Measurements from ENCODE around the gene GPHA2. TPM values are rescaled to one million over a fixed set of nuclear protein-coding genes. Genes with fewer than 3 reads are reported as not detected.

The GPHA2 gene
- polyA plus RNA-seq, 3 donors: 1.5 to 1.7 (median 1.6) TPM

DNA sequence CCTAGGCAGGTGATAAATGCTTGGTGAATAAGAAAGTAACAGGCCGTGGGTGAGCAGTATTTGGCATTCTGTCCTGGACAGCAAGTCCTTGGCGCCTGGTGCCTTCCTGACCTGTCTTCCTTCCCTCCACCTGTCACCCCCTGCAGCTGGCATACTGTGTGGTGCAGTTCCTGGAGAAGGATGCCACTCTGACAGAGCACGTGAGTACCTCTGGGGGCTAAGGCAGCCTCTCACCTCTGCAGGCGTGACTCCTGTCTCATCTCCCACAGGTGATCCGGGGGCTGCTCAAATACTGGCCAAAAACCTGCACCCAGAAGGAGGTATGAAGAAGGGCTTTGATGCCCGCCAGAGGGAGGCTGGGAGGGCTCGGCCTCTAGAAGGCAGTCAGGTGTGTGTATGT lies 4.4 kb downstream of the GPHA2 start:
- DNase-seq (ENCODE audit: low read depth in 3 of 3, low spot score in 2 of 3): no peak

DNA sequence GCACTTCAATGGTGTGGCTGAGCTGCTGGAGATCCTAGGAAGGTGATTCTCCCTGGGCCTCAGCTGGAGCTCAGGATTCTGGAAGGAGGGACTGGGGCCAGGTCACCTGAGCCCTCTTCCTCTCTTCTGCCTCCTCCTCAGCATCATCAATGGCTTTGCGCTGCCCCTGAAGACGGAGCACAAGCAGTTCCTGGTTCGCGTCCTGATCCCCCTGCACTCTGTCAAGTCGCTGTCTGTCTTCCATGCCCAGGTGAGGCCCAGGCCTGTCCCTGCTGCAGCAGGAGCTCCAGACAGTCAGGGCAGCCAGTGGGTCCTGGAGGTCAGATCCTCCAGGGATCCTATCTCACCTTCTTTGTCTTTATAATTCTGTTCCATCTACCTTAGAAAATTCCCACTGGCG lies 5.4 kb downstream of the GPHA2 start:
- no peak for DNase-seq (ENCODE audit: low read depth in 3 of 3, low spot score in 2 of 3)

DNA sequence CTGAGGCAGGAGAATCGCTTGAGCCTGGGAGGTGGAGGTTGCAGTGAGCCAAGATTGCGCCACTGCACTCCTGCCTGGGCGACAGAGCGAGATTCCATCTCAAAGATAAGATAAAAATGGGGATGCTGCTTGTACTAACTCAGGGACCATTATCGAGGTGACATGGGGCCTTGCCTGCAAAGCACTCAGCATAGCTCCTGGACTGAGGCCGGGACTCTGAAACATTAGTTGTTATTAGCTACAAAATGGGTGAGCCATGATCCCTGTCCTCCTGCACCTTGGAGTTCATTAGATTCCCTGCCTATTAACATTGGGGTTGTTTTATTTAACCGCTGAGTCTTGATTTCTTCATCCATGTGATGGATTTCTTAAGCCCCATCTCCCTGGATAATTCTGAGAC lies 6.1 kb downstream of the GPHA2 start:
- DNase-seq (ENCODE audit: low read depth in 3 of 3, low spot score in 2 of 3): no peak

DNA sequence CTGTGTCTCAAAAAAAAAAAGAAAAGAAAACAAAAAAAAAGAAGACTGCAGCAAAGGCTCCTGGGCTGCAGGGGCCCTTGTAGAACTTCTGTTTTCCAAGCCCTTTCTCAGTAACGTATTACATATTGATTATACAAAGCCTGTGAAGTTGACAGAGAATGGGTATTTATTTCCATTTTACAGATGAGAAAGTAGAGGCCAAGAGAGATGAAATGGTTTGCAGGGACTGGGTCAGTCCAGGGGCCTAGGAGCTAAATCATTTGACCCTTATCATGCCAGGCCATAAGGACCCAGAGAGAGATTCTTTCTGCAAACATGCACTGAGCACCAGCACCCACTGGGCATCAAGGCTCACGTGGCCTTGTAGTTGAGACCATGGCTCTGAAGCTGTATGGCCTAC lies 6.7 kb downstream of the GPHA2 start:
- DNase-seq (ENCODE audit: low read depth in 3 of 3, low spot score in 2 of 3): no peak

DNA sequence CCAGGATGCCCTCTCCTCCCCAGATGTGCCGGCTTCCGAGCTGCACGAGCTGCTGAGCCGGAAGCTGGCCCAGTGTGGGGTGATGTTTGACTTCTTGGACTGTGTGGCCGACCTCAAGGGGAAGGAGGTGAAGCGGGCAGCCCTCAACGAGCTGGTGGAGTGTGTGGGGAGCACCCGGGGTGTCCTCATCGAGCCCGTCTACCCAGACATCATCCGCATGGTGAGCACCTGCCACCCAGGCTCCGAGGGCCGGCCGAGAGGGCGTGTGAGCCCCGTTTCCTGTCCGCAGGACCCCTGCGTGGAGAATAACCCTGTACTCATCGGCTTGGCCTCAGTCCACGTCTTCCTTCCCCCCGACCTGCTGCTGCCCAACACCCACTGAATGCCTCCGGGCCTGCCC lies 9.0 kb downstream of the GPHA2 start:
- no peak for DNase-seq (ENCODE audit: low read depth in 3 of 3, low spot score in 2 of 3)

DNA sequence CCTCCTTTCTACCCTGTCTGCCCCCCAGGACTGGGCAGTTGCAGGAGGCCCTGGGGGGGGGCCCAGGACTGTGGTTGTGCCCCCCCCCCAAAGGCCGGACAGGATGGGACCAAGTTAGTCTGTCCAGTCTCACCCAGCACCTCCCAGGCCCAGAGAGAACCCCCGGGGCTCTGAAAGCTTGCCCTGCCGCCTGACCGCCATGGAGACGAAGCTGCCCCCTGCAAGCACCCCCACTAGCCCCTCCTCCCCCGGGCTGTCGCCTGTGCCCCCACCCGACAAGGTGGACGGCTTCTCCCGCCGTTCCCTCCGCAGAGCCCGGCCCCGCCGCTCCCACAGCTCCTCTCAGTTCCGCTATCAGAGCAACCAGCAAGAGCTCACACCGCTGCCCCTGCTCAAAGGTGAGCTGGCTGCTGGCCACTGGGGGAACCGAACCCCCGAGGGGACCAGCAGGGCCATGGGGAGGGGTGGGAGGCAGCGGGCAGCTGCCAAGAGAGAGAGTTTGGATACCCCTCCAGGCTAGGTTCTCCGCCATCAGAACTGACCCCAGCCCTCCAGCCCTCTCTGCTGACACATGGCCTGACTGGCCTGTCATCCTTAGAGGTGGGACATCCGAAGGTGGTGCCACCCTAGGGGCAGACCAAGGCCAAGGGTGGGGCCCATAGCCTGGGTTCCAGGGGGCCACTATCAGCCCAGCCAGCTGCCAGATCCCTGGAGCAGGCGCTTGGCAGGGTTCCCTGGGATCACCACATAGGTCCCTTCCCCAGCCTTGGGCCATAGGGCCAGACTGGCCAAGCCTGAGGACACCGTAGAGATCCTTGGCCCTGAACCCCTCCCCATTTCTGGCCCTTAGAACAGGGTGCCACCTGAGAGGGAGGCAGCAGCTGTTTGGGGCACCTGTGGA lies 9.9 kb downstream of the GPHA2 start:
- DNase-seq (ENCODE audit: low read depth in 3 of 3, low spot score in 2 of 3): no peak

DNA sequence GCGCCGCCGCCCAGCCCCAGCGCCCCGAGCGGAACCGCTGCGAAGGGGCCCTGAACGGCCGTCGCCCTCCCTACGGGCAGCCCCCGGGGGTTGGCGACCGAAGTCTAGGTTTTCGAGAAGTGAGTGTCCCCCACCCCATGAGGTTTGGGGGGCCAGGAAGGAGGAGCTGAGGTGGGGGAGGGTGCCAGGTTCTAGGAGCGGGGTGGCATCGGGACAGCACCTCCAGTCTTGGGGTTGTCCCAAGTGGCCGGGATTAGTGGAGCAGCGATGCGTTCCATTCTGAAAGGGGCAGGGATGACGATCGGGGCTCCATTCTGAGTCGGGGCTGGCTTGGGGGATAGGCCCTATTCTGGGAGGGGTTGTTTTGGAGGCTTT lies 10.8 kb downstream of the GPHA2 start:
- no peak for DNase-seq (ENCODE audit: low read depth in 3 of 3, low spot score in 2 of 3)

DNA sequence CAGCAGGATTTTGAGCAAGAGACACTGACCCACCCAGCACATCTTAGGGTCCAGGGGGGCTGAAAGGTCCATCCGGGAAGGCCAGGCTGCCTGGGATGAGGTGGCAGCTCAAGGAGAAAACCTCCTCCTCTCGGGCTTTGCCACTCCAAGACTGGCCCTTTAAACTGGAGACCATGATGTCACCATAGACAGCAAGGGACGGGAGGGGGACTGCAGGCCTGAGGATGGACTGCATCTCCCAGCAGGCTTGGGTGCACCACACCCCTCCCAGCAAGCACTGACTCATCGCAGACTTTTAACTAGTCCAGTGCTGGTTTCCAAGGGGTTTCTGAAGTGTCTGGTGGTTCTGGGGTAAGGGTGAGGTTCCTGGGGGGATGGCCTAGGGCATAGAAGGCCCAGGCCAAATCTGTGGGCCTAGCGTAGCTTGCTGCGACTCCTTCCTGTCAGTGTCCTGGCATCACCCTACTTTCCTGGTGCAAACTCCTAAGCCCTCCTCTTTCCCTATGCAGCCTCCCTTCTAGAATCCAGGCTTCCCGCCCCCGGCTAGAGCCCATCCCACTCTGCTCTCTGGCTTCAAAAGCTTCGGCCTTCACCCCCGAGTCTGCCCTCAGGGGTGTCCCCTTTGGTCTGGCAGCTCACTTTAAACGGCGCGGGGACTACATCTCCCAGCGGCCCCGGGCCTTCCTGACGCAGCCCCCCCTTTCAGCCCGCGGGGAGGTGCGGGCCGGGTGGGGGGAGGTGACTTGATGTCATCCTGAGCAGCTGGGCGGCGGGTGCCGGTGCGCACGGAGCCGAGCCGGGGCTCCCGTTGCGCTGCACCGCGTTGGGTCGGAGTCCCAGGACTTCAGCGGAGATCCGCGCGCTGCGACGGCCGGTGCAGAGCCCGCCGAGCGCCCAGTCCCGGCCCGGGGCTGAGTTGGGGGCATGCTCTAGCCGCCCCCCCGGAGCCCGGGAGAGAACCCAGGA lies 11.5 kb downstream of the GPHA2 start, which contains the start of gene PPP2R5B:
Gene PPP2R5B, plus strand, starts transcription at position 746 of the 966 bp plus-strand sequence. CDS start 1,046 bp downstream, outside the sequence.
- peak; percentile 77 to 79 (median 78) for DNase-seq (ENCODE audit: low read depth in 3 of 3, low spot score in 2 of 3)

DNA sequence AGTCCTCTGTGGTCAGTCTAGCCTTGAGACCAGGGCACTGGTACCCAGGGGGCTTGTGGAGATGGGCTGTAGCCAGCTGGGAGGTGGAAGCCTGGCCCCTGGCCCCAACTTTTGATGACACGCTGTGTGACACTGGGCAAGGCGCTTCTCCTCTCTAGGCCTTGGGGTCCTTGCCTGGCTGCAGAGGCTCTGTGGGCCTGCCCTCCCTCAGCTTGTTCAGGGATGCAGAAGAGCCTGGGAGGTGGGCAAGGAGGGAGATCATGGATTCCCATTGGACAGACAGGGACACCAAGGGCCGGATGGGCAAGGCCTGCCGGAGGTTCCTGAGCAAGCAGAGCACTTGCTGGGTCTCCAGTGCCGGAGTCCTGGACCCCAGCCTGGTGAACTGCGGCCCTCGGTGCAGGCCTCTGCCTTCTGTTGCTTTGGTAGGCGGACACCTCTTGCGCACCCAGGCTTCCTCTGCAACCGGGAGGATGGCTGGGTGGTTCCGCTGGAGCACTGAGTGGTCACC lies 12.5 kb downstream of the GPHA2 start:
- no peak for DNase-seq (ENCODE audit: low read depth in 3 of 3, low spot score in 2 of 3)

DNA sequence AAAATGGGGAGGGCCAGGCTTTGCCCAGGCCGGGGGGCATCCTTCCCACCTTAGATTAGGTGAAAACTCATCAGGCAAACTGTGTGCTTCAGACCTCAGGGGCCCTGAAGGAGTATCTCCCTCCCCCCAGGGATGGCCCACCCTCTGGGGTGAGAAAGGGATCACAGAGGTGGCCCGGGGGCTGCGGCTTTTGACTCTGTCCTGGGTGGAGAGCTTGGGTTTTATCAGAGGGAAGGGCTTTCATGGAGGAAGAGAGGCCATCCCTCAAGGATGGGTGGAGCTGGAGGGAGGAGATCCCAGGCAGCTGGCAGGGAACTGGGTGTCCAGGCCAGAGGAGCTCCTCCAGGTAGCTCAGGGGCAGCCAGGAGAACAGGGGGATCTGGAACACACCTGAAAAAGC lies 14.3 kb downstream of the GPHA2 start:
- no peak for DNase-seq (ENCODE audit: low read depth in 3 of 3, low spot score in 2 of 3)

DNA sequence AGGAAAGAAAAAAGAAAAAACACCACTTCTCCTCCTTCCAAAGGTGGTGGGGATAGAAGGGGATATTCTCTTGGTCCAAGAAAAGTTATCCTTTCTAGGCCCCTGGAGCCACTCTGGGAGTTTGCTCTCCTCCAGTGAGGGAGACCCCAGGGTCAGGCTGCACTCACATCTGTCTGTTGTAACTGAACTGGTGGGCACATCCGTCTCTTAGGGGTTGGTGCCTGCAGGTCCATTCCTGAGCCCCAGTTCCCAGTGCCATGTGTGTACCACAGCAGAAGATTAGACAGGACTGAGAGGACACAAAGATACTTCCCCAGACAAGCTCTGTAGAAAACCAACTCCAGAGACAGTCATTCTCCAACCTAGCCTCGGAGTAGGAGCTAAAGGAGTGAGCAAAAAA lies 15.6 kb downstream of the GPHA2 start:
- no peak for DNase-seq (ENCODE audit: low read depth in 3 of 3, low spot score in 2 of 3)

DNA sequence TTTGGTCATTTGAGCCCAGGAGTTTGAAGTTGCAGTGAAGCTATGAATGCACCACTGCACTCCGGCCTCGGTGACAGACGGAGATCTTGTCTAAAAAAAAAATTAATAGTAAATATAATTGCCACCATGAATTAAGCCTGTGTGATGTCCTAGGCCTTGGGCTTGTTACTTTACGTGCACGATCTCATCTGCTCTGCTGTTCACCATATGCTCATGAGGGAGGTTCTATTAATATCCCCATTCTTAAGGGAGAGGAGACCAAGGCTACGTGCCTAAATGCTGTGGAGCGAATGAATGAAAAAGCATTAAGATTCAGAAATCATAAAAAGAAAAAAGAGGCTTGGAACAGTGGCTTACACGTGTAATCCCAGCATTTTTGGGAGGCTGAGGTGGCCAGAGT lies 16.1 kb downstream of the GPHA2 start:
- DNase-seq (ENCODE audit: low read depth in 3 of 3, low spot score in 2 of 3): no peak

DNA sequence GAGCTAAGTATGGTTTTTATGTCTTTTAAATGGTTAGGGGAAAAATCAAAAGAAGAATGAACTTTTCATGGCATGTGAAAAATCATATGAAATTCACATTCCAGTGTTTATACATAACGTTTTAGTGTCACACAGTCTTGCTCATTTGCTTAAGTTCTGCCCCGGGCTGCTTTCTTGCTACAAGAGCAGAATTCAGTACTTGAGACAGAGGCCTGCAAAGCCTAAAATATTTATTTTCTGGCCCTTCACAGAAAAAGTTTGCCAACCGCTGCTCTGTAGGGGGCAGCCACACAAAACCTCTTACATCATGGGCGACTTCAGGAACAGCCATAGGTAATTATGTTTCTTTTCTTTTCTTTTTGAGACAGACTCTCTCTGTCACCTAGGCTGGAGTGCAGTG lies 17.7 kb downstream of the GPHA2 start:
- DNase-seq (ENCODE audit: low read depth in 3 of 3, low spot score in 2 of 3): no peak

DNA sequence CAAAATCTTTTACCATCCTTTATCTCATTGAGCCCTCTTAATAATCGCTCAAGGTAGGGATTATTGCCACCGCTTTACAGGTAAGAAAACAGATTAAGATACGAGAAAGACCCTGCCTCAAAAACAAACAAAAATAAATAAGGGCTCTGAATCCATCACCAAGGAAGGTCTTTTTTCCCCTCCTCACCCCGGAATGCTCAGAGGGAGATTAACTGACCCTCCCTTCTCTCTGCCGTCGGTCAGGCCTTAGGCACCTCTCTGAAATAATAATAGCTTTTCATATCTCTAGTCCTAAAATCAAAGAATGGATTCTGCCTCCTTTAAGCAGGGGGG lies 18.1 kb downstream of the GPHA2 start:
- DNase-seq (ENCODE audit: low read depth in 3 of 3, low spot score in 2 of 3): no peak

DNA sequence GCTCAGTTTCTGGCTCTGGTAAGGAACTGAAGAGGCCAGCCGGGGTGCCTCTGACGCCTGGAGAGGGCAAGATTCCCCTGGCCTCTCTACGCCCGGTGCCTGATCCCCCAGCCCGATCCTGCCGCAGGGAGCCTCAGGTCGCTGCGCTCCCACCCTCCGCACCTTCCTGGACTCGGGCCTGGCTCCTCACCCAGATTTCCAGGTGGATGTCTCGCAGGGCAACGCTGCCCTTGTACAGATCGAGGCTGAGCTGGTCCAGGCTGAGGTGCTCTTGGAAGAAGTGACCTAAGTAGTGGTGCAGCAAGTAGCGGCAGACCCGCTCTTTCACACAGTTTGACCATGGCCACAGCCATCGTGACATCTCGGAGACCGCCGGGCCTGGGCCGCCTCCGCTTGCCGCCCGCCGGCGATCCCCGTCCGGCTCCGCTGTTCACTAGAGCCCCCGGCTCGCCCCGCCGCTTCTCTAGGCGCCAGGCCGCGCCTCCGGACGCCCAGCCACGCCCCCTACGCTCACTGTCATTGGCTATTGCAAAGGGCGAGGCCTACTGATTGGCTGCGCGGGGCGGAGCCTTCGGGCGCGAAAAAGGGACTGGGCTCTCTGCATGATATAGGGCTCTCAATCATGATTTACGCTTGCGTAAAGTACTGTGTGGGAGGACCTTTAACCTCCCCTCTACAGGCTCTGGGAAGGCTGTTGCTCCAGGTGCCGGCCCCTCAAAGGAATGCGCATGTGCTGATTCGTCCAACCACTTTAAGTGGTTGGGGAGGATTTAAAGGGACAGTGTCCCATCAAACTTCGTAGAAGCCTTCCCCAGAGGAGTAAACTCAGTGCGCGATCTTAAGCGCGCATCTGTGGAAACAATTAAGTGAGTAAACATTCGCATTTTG lies 18.7 kb downstream of the GPHA2 start, which contains the start of gene ATG2A:
Gene ATG2A, minus strand, starts transcription at position 435 of the 888 bp plus-strand sequence. Its CDS starts 74 bp downstream, at position 361.
- peak; percentile 99 to 100 (median 99) for DNase-seq (ENCODE audit: low read depth in 3 of 3, low spot score in 2 of 3)

DNA sequence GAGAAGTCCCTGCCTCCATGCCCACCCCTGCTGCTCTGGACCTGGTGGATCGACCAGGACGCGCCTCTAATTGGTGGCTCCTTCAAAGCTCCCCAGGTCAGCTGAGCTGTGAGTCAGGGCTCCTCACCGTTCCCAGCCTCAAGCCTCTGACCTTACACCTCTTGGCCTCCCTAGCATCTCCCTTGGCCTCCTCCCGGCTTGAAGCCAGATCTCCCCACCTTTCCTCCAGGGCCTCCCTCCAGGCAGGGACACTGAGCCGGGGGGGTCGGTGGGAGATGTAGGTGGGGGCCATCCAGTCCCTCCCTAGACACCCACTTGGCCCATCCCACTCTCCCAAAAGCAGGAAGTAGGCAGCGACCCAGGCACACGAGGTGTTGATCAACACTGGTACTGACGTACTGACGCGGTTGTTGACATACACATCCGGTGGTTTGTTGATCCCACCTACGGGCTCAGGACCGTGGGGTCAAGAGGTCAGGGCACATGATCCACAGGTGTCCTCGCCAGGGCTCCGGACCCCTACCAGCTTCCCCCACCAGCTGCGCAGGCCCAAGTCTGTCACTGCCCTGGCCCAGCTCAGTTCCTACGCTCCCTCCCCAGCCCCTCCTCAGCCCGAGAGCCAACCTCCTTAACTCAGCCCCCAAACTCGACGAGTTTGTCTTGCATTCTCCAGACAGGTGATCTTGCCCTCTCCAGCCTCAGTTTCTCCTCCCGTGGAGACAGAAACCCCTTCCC lies 19.5 kb downstream of the GPHA2 start:
- no peak for DNase-seq (ENCODE audit: low read depth in 3 of 3, low spot score in 2 of 3)

DNA sequence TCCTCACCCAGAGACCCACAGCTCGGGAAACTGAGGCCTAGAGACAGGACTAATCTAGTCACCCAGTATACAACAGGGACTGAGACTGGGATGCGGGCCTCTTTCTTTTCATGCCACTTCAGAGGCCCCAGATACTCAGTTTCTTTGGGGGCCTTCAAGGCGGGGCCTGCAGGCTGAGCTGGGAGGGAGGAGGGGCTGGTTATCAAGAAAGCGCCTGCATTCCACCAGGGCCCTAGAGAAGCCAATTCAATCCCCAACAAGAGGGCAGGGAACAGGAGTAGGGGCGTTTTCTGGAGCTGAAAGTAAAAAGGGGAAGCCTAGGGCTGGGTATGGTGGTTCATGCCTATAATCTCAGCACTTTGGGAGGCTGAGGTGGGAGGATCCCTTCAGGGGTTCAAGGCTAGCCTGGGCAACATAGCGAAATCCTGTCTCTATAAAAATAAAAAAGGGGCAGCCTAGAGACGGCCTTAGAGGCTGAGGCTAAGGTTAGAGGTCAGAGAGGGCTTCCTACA lies 20.3 kb downstream of the GPHA2 start:
- no peak for DNase-seq (ENCODE audit: low read depth in 3 of 3, low spot score in 2 of 3)

DNA sequence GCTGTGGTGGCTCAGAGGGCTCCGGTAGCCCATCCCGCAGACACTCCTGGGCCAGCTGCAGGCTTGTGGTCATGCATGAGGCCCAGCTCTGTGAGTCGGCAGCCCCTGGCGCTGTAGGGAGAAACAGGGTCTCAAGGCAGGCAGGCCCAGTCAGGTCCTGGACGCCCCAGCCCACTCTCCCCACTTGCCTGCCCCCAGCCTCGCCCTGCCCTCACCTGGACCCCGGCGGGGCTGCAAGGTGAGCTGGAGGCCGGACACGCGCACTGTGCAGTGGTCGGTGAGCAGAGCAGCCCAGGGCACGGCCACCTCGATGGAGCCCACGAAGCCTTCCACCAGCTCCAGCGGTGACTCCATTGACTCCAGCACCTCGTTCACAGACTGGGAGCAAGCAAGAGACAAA lies 21.6 kb downstream of the GPHA2 start:
- DNase-seq (ENCODE audit: low read depth in 3 of 3, low spot score in 2 of 3): no peak

DNA sequence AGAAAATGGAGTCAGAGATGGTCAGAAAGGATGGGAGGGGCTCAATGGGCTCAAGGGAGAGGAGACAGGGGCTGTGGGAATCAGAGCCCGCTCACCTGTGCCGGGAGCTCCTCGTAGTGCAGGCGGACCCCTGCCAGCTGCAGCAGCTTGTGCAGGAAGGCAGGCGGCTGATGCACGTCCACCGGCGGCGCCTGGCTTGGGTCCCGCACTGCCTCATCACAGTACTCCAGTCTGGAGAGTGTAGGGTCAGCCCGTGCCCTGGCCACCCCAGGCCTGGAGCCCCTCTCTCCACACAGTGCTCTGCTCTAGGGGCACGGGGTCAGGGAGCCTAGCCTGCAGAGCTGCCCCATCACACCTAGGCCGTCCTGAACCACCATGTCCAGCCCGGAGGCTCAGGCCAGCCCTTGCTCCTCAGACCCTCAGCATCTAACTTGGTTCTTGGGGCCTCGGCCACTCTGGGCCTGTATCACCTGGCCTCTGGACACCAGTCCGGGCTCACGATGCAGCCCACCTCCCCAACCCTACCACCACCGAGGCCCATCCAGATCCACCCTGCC lies 22.4 kb downstream of the GPHA2 start:
- DNase-seq (ENCODE audit: low read depth in 3 of 3, low spot score in 2 of 3): no peak
